Measurements from ENCODE around the gene ANKRD26.

The ANKRD26 gene

GRCh38 chr10:27020243-27020642 lies 80.1 kb downstream of the ANKRD26 start:
- DNase-seq (ENCODE audit: low spot score), result peak; percentile 18

GRCh38 chr10:27019827-27020226 lies 80.5 kb downstream of the ANKRD26 start:
- DNase-seq (ENCODE audit: low spot score), result peak; percentile 73

GRCh38 chr10:26997610-26998009 lies 102.7 kb downstream of the ANKRD26 start:
- no peak for DNase-seq (ENCODE audit: low spot score)

DNA sequence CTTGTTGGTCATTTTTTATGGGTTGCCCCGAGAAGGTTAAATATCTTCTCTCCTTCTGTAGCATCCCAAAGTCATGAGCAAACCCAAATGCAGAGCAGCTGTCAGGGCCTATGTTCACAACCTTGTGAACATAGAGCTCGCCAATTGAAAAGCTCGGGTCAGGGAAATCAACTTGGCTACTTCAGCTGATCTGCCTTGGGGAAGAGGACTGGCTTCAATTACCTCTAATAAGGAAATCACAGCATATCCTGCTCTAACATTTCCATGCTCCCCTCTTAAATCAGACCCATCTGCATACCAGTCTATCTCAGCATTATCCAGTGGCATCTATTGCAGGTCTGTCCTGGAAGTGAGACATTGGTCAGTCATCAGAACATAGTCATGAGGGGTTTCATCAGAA lies 105.6 kb downstream of the ANKRD26 start:
- no peak for DNase-seq (ENCODE audit: low spot score)

DNA sequence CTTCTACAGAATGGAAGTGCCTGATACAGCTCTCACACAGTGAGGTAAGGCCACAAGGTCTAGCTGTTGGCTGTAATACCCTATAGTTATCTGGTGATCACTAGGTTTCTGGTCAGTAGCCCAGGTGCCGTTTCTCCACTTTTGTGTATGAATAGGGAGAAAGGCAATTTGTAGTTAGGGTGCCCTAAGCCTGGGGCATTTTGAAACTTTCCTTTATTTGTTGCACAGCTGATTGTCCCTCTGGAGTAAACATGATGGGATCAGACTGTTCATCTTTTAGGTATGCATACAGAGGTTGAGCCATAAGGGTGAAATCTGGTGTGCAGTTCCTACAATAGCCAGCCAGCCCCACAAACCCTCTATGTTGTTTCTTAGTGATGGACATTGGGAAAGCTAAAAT lies 112.4 kb downstream of the ANKRD26 start:
- DNase-seq (ENCODE audit: low spot score), result no peak

GRCh38 chr10:26983156-26983555 lies 117.1 kb downstream of the ANKRD26 start:
- no peak for DNase-seq (ENCODE audit: low spot score)

- no peak for DNase-seq (ENCODE audit: low spot score)
These were observed 118.2 kb downstream of the ANKRD26 start for GRCh38 chr10:26982058-26982457.

DNA sequence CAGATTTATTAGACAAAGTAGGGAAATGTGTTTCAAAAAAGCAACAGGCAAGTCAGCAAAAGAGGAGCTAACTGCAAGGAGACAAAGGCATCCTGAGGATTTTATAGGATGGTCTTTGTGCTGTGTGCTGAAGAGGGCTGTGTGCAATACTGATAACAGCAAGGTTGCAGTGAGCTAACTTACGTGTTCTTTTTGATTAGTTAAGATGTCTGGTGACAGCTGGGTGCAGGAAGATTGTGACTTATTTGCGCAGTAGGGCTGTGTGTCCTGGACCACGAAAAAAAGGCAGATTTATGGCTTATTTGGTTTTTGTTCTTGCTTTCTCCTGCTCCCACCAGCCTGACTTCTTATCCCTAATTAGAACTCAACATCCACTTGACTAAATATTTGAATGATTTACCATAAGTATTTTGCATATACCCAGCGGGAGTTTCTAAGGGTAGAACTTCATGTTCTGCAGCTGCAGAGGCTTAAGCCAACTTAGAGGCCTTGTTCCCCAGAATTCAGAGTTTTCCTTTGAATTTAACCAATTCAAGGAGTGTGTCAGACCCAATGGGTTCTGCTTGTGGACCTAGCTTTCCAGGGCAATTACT lies 119.0 kb downstream of the ANKRD26 start:
- DNase-seq (ENCODE audit: low spot score), result no peak

DNA sequence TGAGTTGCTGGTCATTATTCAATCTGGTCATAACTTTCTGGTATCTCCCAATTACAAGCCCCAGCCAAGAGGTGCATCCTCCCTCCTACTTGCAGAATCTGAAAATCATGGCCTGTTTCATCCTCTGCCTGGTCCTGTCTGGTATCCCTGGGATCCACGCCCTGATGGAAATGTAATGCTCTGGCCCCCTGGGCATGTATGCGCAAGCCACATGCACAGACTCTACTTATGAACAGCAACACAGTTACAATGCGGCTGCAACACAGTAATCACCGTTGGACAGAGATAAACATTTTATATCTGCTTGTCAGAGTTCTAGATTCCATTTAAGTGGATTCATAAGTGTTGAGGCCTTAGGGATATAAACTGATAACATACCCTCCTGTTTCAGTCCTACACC lies 121.8 kb downstream of the ANKRD26 start:
- no peak for DNase-seq (ENCODE audit: low spot score)

GRCh38 chr10:26977635-26978034 lies 122.7 kb downstream of the ANKRD26 start:
- DNase-seq (ENCODE audit: low spot score), result no peak

DNA sequence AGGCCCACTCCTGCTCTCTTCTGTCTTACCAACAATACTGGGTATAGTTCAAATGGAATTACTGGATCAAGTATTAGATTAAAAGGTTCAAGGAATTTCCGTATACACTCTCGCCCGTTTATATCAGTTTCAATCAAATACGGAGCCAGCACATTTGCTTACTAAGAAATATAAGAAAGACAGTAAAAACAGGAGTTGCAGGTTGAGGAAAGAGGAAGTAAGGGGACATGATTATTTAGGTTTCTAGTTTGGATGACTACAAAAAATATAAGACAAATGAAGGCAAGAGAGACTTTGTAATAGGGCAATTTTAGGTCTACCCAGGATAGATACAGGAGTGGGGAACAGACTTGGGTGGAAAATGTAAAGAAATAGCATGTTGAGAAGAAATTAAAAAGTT lies 129.6 kb downstream of the ANKRD26 start:
- no peak for DNase-seq (ENCODE audit: low spot score)

DNA sequence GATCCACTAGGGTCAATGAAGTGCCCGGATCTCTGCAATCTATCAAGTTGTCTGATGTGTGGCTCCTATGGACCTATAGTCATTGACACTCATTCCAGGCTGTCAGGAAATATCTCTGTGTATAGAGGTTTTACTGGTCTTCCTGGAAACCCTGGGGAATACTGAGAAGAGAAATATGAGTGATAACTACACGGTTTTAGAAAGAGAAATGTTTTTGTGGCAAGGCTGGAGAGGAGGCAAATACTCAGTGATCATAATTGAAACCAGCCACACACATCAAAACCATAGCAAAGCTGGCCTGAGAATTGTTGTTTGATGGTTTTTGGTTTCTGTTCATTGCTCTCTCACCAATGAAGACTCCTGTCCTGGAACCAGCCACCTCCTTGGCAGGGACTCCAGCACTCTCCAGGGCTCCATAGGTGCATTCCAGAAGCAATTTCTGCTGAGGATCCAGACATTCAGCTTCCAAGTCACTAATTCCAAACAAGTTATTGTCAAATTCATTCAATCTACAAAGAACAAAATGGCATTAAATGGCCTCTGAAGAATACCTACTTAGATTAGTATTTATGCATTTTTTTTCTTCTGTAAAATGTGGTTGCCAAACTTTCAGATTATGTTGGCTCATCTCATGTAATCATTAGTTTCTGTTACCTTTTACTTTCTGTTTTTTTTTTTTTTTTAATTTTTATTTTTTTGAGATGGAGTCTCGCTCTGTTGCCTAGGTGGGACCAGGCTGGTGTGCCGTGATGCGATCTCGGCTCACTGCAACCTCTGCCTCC lies 131.0 kb downstream of the ANKRD26 start:
- DNase-seq (ENCODE audit: low spot score), result no peak

DNA sequence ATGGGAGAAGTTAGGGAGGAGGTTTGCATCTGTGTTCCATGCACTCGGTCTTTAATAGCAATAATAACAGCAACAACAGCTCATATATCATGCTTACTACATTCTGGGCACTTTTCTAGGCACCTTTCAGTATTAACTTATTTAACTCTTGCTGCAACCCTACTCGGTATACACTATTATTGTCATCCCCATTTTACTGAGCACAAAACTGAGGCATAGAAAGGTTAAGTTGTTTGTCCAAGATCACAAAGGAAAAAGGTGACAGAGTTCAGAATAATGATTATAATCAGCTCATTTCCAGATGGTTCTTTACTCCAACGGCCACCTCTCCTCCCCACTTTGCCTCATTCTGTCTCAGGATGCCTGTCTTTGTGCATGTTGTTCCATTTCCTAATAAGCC lies 137.5 kb downstream of the ANKRD26 start:
- no peak for DNase-seq (ENCODE audit: low spot score)

- DNase-seq (ENCODE audit: low spot score), result no peak
These were observed 140.0 kb downstream of the ANKRD26 start for GRCh38 chr10:26960308-26960707.

- no peak for DNase-seq (ENCODE audit: low spot score)
These were observed 140.5 kb downstream of the ANKRD26 start for GRCh38 chr10:26959841-26960240.
